Astrocyte (in vitro differentiated cells and primary cell): ENCODE data around the gene ENOX2.

Experiments used
- CTCF ChIP-seq: IDR thresholded peaks from 2 replicates; pipeline ENCODE4 v1.5.1; 2011; ENCODE audit warnings: low read depth, mild to moderate bottlenecking, inconsistent platforms, low read length, moderate library complexity; ENCODE audit not compliant: insufficient read depth
- EZH2 ChIP-seq: IDR thresholded peaks from 2 replicates; pipeline ENCODE4 v1.6.1; 2012; ENCODE audit warnings: mild to moderate bottlenecking, low read length, inconsistent platforms; ENCODE audit not compliant: insufficient read depth

- TF ChIP-seq EZH2: no peak
- no peak for TF ChIP-seq CTCF
Measured at GRCh38 chrX:130726661-130727060, 176.3 kb downstream of the ENOX2 start.
